Cardiac fibroblast (primary cell): Measurements from ENCODE around the gene PAQR8.
"Not testable (repeated sequence)": the region's sequence is repeated elsewhere in the genome, so short reads cannot be mapped to it uniquely, and the experiment has no call there.

ENCODE experiments used
- DNase-seq, 2 donors: peaks; one replicate each; pipeline versions ENCODE4 v3.0.0 to v3.0.0-alpha.2; 2010; ENCODE audit warnings: low read depth in 2 of 2
- H3K4me3 ChIP-seq, 2 donors: replicated peaks in 1 of 2; 1 replicate in 1 of 2; 2 replicates in 1 of 2; pipeline ENCODE4 v1.5.1; 2011; ENCODE audit warnings: low read depth in 2 of 2, low read length in 2 of 2, mild to moderate bottlenecking in 2 of 2, moderate library complexity in 1 of 2
- TF ChIP-seq, protein P1 (sequence below): IDR thresholded peaks from one replicate; pipeline ENCODE4 v1.5.1; 2011; ENCODE audit warnings: low read depth, mild to moderate bottlenecking, low read length, inconsistent platforms

Gene PAQR8

DNA sequence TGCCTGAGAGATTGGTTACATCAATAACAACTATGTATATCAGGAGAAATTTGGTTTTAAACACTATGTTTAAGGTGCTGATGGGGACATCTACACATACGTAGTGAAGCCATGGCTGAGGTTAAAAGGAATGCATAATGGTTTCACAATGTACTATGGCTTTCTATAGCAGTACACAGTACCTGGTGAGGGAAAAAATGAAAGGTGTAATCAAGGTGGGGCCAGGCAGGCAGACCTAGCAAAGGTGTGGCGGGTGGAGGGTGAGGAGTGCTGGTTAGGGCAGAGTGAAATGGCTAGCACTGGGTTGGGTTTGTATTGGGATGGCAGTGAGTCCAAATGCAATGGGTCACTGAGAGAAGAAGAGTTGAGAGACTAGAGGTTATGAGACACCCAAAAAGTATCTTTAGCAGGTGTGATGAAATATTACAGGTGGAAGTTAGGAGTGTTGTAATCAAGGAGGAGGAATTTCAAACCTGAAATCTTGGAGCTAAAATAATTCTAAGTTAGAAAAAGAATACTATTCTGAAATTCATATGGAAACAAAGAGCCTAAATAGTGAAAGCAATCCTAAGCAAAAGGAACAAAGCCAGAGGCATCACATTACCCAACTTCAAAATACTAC, 22.3 kb downstream of the PAQR8 start:
- no peak for DNase-seq
- TF ChIP-seq, protein P1, sequence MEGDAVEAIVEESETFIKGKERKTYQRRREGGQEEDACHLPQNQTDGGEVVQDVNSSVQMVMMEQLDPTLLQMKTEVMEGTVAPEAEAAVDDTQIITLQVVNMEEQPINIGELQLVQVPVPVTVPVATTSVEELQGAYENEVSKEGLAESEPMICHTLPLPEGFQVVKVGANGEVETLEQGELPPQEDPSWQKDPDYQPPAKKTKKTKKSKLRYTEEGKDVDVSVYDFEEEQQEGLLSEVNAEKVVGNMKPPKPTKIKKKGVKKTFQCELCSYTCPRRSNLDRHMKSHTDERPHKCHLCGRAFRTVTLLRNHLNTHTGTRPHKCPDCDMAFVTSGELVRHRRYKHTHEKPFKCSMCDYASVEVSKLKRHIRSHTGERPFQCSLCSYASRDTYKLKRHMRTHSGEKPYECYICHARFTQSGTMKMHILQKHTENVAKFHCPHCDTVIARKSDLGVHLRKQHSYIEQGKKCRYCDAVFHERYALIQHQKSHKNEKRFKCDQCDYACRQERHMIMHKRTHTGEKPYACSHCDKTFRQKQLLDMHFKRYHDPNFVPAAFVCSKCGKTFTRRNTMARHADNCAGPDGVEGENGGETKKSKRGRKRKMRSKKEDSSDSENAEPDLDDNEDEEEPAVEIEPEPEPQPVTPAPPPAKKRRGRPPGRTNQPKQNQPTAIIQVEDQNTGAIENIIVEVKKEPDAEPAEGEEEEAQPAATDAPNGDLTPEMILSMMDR, result no peak
- no peak overlapping the region for H3K4me3 ChIP-seq

DNA sequence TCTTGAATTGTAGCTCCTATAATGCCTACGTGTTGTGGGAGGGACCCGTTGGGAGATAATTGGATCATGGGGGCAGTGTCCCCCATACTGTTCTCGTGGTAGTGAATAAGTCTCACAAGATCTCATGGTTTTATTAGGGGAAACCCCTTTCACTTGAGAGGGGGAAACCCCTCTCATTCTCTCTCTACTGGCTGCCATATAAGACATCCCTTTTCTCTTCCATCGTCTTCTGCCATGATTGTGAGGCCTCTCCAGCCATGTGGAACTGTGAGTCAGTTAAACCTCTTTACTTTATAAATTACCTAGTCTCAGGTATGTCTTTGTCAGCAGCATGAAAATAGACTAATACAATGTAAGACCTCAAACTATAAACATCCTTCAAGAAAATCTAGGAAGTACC, 23.1 kb downstream of the PAQR8 start:
- TF ChIP-seq, protein P1, result no peak
- no peak for DNase-seq
- H3K4me3 ChIP-seq, result no peak overlapping the region

DNA sequence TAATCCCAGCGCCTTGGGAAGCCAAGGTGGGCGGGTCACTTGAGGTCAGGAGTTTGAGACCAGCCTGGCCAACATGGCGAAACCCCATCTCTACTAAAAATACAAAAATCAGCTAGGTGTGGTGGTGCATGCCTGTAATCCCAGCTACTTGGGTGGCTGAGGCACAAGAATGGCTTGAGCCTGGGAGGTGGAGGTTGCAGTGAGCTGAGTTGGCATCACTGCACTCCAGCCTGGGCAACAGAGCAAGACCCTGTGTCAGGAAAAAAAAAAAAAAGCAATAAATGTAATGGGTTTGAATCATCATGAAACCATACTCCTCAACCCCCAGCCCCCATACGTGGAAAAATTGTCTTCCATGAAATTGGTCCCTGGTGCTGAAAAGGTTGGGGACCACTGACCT, 26.2 kb downstream of the PAQR8 start:
- not testable (repeated sequence) for DNase-seq, H3K4me3 ChIP-seq

DNA sequence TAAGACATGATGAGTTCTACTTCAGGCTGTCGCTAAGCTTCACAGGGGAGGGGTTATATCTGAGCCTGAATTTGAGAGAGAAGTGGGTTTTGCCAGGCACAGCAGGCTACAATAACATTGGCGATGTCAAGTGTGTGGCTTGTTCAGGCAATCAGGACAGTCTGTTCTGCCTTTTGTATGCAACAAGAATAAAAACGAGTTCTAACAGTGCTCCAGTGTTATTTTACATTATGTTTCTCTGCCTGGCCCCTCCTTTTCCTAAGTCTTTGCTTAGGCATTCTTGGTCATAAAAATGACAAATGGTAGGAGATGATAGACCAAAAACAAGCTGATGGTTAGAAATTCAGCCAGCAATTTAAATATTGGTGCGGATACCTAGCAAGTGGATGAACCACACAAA, 26.8 kb downstream of the PAQR8 start:
- no peak overlapping the region for H3K4me3 ChIP-seq
- TF ChIP-seq, protein P1, result no peak
- no peak for DNase-seq

DNA sequence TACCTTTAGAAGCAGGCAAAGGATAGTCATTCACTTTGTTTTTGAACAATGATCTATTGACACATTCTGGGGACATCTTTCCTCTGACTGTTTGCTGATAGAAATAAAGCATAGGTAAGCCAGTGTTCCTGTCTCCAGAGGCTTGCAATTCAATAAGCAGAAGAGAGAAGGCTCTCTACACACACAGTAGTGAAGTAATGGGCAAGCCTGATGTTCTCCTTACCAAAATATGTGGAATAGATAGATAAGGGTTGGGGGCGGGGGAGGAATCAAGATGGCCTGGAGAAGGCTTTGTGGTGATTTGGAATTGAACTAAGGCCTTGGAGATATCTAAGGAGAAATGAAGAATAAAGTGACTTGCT, 27.3 kb downstream of the PAQR8 start:
- no peak for DNase-seq
- no peak overlapping the region for H3K4me3 ChIP-seq
- TF ChIP-seq, protein P1, result no peak

DNA sequence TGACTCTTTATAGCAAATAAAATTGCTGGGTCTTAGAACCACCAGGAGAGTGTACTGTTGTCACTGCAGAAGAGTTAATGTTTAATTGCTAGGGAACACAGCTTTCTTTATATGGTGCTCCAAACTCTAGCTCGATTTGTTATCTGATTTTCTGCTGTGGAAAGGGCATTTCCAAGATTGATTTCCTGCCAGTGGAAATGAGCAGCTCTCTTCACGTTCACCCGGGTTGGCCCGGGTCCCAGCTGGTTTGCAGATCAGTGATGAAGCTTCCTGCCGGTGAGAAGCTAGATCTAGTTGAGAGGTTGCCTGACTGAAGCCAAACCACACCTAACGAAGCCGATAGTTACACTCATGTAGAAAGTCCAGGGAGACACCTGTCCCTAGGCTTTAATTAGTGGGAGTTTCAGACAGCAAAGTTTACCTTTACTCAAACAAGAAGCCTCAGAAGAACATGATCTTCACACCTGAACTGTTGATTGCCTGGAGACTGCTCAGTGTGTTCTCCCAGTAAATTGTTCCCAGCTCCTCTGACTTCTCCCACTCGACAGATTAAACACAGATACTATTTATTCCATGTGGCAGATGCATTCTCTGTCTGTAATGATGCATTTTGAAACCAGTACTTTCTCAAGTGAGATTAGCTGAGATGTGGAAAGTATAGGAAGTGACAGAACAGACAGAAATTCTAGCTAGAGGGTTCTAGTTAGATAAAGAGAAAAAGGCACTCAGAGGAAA, 27.8 kb downstream of the PAQR8 start:
- no peak overlapping the region for H3K4me3 ChIP-seq
- peak; percentile 31 to 42 for DNase-seq

DNA sequence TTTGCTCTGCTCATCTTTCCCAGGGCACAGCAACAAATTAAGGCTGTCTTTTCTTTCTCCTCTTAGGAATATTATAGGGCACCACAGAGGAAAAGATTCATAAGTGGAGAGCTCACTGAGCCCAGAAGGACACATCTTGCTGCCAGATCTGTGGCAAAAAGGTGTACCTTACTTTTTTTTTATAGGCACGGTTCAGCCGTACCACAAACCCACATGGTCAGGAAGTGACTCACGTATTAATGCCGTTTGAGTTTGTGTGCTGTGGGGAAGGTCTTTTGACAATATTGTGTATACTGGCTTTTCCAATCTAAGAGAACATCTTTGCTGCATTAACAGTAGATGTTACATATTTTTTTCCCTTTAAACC, 28.4 kb downstream of the PAQR8 start:
- TF ChIP-seq, protein P1, result no peak
- peak; percentile 38 to 63 for DNase-seq
- H3K4me3 ChIP-seq, result no peak overlapping the region

More for the DNA sequence above, 27.8 kb downstream of the PAQR8 start:
- TF ChIP-seq, protein P1, result no peak
